ENCODE data around the gene SCML2.

DNA sequence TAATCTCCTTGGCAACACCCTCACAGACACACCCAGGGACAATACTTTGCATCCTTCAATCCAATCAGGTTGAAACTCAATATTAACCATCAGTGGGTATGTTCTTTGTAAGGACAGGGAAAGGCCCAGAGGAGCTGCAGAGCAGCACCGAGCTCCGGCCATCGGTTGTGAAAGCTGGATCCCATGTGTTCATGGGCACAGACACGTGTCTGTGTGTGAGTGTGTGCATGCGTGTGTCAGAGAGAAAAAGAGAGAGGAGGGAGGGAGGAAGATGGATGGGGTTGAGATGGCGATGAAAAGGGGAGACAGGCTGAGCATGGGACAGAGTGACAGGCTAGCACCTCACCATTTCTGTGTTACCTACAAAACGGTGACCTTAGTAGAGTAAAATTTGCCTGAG lies 127.0 kb downstream of the SCML2 start:
- TF ChIP-seq, protein P1, sequence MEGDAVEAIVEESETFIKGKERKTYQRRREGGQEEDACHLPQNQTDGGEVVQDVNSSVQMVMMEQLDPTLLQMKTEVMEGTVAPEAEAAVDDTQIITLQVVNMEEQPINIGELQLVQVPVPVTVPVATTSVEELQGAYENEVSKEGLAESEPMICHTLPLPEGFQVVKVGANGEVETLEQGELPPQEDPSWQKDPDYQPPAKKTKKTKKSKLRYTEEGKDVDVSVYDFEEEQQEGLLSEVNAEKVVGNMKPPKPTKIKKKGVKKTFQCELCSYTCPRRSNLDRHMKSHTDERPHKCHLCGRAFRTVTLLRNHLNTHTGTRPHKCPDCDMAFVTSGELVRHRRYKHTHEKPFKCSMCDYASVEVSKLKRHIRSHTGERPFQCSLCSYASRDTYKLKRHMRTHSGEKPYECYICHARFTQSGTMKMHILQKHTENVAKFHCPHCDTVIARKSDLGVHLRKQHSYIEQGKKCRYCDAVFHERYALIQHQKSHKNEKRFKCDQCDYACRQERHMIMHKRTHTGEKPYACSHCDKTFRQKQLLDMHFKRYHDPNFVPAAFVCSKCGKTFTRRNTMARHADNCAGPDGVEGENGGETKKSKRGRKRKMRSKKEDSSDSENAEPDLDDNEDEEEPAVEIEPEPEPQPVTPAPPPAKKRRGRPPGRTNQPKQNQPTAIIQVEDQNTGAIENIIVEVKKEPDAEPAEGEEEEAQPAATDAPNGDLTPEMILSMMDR (IDR thresholded peaks at IDR 0.05): no peak
- TF ChIP-seq POLR2AphosphoS5 (IDR thresholded peaks at IDR 0.05; ENCODE audit: low read depth, low read length): no peak
- TF ChIP-seq, protein P2, sequence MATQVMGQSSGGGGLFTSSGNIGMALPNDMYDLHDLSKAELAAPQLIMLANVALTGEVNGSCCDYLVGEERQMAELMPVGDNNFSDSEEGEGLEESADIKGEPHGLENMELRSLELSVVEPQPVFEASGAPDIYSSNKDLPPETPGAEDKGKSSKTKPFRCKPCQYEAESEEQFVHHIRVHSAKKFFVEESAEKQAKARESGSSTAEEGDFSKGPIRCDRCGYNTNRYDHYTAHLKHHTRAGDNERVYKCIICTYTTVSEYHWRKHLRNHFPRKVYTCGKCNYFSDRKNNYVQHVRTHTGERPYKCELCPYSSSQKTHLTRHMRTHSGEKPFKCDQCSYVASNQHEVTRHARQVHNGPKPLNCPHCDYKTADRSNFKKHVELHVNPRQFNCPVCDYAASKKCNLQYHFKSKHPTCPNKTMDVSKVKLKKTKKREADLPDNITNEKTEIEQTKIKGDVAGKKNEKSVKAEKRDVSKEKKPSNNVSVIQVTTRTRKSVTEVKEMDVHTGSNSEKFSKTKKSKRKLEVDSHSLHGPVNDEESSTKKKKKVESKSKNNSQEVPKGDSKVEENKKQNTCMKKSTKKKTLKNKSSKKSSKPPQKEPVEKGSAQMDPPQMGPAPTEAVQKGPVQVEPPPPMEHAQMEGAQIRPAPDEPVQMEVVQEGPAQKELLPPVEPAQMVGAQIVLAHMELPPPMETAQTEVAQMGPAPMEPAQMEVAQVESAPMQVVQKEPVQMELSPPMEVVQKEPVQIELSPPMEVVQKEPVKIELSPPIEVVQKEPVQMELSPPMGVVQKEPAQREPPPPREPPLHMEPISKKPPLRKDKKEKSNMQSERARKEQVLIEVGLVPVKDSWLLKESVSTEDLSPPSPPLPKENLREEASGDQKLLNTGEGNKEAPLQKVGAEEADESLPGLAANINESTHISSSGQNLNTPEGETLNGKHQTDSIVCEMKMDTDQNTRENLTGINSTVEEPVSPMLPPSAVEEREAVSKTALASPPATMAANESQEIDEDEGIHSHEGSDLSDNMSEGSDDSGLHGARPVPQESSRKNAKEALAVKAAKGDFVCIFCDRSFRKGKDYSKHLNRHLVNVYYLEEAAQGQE (IDR thresholded peaks at IDR 0.05; ENCODE audit: insufficient read depth in 1 of 2, low read depth in 2 of 2, low read length in 1 of 2): no peak

All from Panc1 (cell line).